HL-60 (cell line): ENCODE data around the gene MAPK7.

ENCODE experiments used
- GABPA ChIP-seq: IDR thresholded peaks from 2 replicates; pipeline ENCODE4 v1.6.1; 2012; ENCODE audit warnings: low read depth
- POLR2AphosphoS5 ChIP-seq: IDR thresholded peaks from 2 replicates; pipeline ENCODE4 v1.6.1; 2012; ENCODE audit warnings: low read depth
- SPI1 ChIP-seq: IDR thresholded peaks from 2 replicates; pipeline ENCODE4 v1.6.1; 2012; ENCODE audit warnings: low read depth, mild to moderate bottlenecking, borderline replicate concordance
- TF ChIP-seq, protein P1 (sequence below): IDR thresholded peaks from one replicate; pipeline ENCODE4 v1.5.1; 2011; ENCODE audit warnings: low read length, control low read depth, inconsistent platforms; ENCODE audit not compliant: insufficient read depth
- TF ChIP-seq, protein P2 (sequence below): IDR thresholded peaks from 2 replicates; pipeline ENCODE4 v1.6.1; 2012; ENCODE audit warnings: low read depth; ENCODE audit not compliant: insufficient replicate concordance

DNA sequence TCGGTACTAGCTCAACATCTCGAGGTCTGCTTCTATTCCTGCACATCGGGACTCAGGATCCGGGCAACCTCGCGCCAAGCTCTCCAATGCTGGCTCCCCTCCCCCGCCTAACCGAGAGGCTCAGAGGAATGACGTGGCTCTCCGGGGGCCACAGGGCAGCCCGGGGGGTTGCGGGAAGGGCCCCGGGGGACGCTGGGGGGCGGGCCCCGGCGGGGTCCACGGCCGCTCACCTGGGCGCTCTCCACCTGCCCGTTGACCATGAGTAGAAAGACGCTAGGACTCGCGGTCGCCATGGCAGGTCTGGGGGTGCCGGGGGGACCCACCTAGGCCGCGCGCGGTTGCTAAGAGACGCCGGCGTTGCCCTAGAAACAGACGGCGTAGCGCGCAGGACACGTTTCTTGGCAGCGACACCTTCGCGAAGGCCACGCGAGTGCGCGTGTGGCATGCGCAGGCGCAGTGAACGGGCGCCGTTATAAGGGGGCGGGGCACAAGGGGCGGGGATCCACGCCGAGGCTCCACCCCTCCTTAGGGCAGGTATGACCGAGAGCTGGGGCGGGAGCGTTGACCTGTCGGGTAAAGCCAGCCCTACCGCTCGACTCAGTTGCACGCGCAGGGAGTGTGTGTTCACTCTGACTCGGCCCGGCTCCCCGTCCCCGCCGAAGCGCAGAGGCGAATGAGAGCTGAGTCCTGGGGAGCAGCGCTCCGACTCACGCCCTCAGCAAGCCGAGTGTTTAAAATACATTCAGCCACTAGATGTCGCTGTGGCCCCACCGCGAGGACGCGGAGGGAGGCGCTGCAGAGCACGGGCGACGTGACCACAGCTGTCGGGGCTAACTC lies 15.8 kb upstream of the MAPK7 start, which contains the start of gene B9D1:
- TF ChIP-seq, protein P1, sequence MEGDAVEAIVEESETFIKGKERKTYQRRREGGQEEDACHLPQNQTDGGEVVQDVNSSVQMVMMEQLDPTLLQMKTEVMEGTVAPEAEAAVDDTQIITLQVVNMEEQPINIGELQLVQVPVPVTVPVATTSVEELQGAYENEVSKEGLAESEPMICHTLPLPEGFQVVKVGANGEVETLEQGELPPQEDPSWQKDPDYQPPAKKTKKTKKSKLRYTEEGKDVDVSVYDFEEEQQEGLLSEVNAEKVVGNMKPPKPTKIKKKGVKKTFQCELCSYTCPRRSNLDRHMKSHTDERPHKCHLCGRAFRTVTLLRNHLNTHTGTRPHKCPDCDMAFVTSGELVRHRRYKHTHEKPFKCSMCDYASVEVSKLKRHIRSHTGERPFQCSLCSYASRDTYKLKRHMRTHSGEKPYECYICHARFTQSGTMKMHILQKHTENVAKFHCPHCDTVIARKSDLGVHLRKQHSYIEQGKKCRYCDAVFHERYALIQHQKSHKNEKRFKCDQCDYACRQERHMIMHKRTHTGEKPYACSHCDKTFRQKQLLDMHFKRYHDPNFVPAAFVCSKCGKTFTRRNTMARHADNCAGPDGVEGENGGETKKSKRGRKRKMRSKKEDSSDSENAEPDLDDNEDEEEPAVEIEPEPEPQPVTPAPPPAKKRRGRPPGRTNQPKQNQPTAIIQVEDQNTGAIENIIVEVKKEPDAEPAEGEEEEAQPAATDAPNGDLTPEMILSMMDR: peak; percentile 25
- no peak for TF ChIP-seq POLR2AphosphoS5
- TF ChIP-seq, protein P2, sequence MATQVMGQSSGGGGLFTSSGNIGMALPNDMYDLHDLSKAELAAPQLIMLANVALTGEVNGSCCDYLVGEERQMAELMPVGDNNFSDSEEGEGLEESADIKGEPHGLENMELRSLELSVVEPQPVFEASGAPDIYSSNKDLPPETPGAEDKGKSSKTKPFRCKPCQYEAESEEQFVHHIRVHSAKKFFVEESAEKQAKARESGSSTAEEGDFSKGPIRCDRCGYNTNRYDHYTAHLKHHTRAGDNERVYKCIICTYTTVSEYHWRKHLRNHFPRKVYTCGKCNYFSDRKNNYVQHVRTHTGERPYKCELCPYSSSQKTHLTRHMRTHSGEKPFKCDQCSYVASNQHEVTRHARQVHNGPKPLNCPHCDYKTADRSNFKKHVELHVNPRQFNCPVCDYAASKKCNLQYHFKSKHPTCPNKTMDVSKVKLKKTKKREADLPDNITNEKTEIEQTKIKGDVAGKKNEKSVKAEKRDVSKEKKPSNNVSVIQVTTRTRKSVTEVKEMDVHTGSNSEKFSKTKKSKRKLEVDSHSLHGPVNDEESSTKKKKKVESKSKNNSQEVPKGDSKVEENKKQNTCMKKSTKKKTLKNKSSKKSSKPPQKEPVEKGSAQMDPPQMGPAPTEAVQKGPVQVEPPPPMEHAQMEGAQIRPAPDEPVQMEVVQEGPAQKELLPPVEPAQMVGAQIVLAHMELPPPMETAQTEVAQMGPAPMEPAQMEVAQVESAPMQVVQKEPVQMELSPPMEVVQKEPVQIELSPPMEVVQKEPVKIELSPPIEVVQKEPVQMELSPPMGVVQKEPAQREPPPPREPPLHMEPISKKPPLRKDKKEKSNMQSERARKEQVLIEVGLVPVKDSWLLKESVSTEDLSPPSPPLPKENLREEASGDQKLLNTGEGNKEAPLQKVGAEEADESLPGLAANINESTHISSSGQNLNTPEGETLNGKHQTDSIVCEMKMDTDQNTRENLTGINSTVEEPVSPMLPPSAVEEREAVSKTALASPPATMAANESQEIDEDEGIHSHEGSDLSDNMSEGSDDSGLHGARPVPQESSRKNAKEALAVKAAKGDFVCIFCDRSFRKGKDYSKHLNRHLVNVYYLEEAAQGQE: no peak
- TF ChIP-seq GABPA: no peak
- TF ChIP-seq SPI1: no peak
